NCI-H1694 (cell line): ENCODE measurements around the gene DPYD.
A peak's percentile ranks its signal among the peaks of the same experiment; 100 is the strongest.

Experiments used
- DNase-seq: peaks from one replicate; lab custom pipeline; 2025; lab: John Stamatoyannopoulos, UW

The DPYD gene

DNA sequence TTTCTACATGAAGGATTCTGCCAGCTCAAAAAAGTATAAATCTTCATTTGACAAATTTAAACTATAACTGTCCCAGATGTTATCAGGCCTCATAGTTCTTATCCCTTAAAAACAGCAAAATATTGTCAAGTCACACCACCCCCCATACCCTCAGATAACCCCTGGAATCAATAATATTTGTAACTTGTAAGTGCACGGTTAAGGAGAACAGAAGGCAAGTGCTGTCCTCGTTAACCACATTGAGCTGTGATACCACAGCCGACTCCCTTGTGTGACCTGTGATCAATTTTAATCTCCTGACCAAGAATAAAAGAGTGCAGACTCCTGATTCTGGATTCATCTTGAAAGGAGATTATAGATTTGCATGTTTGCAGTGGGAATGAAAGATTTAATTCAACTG is 310.7 kb downstream of the DPYD start:
- DNase-seq = no peak

DNA sequence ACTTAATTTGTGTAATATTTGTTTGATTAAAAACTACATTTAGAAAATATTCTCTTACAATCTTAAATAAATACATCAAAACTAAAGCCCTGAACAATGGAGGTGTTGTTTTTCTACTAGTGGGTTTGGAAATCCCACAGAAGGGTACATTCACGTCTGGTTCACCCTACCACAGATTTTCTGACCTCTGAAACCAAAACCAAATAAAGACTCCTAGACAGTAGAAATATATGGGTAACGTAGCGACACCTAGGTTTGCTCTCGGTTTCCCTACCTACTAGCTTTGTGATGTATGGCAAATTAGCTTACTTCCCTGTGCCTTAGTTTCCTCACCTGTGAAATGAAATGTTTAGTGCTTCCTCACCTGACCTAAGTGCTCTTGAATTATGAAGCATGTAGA is 312.6 kb downstream of the DPYD start:
- no peak for DNase-seq

- DNase-seq = no peak
Measured at GRCh38 chr1:97603776-97604175, 317.1 kb downstream of the DPYD start.

GRCh38 chr1:97603218-97603617 is 317.6 kb downstream of the DPYD start:
- DNase-seq = no peak

- no peak for DNase-seq
Measured at GRCh38 chr1:97599447-97599846, 321.4 kb downstream of the DPYD start.

DNA sequence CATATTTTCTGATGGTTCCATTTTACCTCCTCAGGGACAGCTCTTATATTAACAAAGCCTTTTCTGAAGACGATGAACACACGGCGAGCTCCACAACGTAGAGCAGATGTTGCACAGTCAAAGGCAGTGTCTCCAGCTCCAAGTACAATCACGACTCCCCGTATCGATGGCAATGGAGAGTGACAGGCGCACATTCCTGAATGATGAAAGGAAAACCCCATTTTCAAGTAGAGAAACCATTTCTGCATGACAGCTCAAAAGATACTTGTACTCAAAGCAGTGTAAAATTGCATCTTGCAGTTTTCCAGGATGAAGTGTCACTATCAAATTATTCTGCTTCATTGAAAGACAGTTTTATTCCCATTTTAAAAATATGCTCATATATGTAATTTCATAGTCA is 327.6 kb downstream of the DPYD start:
- no peak for DNase-seq

- DNase-seq = no peak
Measured at GRCh38 chr1:97588772-97589171, 332.1 kb downstream of the DPYD start.

- DNase-seq = no peak
Measured at GRCh38 chr1:97581614-97582051, 339.2 kb downstream of the DPYD start.

- no peak for DNase-seq
Measured at GRCh38 chr1:97577613-97578012, 343.2 kb downstream of the DPYD start.

DNA sequence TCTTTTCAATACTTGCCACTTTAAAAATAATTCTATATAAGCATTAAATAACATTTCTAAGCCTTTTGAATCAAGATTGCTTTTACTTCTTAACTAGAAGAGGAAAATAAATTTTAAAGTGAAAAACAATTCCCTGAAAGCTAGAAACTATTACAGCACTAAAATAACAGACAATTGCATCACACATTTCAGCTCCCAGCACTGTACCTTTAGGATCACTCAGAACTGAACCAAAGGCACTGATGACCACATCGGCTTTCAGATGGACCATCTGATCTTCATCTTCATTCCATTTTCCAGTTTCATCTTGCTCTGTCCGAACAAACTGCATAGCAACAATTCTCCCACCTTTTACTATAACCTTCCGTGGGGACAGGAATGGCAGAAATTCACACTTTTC is 347.3 kb downstream of the DPYD start:
- no peak for DNase-seq

GRCh38 chr1:97572561-97572960 is 348.3 kb downstream of the DPYD start:
- no peak for DNase-seq

DNA sequence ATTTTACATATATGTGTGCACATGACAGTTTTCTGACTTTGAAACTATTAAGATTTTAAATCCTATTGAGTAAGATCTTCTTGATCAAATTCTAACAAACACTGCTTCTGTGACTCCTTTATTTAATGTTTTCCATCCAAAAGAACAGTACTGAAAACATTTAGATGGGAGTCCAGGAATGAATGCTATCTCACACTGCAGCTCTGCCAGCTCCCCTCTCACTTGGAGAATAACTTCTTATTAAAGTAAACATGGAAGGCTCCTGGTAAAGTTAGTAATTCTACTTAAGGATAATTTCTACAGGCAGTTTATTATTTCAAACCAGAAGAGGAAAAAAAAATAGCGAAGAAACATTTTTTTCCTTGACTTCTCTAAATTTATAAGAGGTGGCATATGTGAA is 349.1 kb downstream of the DPYD start:
- no peak for DNase-seq

GRCh38 chr1:97570691-97571090 is 350.1 kb downstream of the DPYD start:
- no peak for DNase-seq

GRCh38 chr1:97567000-97567749 is 353.7 kb downstream of the DPYD start:
- no peak for DNase-seq

DNA sequence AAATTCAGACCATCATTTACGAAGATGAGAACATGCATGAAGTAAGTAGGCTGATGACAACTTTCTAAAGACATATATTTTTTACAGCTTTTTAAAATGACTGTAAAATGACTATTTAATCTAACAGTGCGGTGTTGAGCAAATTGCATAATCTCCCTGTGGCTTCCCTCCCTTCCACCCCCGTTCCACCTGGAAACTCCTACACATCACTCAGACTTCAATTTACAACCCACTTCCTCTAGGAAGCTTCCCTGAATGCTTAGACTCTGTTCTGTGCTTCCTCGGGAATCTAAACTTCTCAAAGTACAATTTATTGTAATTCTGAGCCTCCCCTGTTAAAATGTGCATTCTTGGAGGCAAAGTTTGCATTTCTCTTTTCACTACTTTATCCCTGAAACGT is 354.9 kb downstream of the DPYD start:
- DNase-seq = no peak

- no peak for DNase-seq
Measured at GRCh38 chr1:97563926-97564325, 356.9 kb downstream of the DPYD start.

DNA sequence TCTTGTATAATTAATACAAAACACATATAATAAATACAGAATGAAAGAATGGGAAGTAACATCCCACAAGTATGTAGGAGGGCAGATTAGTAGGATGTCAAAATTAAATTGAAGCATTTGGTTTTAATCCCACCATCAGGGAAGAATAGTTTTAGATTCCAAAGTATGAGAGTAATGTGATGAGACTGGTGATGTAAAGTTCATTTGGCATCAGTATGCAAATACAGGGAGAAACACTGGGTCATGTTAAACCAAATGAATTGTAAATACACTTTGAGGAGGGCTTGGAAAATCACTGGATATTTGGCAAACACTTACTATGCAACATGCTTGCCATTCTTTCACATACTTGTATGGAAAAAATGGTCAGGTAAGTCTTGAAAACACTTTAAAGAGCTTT is 358.8 kb downstream of the DPYD start:
- no peak for DNase-seq

GRCh38 chr1:97560714-97561113 is 360.1 kb downstream of the DPYD start:
- no peak for DNase-seq

DNA sequence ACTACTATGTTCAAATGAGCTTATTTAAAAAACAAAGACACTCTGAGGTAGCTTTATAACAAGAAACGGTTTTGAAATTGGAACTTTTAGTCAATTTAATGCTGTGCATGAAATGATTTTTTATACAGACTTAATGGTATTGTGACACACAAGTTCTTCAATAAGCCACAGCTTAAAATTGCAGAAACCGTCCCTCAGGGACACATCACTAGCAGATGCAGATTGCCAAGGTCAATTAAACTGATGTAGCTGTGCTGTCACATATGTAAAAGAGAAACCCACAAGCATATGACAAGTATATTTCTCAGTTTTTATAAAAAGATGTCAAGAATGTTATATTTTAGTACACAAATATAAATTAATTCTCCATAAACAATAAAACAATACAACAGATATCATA is 366.9 kb downstream of the DPYD start:
- DNase-seq = peak; percentile 57

DNA sequence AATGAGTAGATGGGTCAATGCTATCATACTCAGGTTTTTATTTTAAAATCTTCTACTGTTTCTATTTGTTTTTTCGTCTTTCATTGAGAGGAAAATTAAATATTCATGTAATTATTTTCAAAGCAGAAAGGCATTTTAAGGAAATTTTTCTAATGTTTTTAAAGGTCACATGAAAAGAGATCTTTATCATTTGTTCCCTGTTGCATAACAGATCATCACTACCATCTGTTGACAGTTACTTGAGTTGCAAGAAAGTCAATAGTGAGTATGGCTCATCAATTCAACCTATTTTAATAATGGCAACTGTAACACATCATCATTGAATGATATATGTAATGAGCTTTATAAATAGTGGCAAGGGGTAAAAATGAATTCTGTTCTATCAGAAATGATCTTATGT is 369.7 kb downstream of the DPYD start:
- DNase-seq = no peak

- DNase-seq = no peak
Measured at GRCh38 chr1:97545446-97545845, 375.4 kb downstream of the DPYD start.

GRCh38 chr1:97540346-97540888 is 380.4 kb downstream of the DPYD start:
- no peak for DNase-seq

DNA sequence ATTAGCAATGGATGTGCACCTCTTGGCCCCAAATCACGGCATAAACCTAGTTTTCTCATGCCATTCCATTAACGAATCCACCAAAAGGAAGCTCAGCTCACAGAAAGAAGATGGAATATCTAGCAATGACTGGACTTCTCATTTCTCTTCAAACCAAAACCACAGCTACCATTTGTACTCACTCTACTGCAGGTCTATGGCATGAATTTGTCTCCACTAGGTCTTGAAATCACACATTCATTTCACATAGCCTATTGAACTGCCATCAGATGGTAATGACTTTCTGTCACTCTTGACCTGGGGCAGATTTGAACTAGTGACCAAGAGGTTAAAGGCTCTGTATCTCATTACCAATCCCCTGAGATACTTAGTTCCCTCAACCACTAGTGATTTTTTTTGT is 382.7 kb downstream of the DPYD start:
- DNase-seq = no peak

DNA sequence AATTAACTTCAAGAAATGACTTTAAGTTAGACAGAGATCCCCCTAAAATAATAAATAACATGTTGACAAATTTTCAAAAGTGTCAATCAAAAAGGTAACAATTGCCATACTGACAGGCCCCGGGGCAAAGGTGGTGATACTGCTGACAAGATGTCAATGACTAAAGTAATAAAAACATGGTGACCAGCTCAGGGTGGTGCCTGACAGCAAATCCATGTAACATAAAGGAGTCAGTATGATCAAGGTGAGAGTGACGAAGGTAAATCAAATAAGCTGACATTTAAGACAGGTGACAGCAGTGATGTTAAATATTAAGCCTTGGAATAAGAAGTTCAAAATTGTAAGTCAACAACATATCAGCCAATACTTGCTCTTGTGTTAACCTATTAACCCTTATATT is 387.5 kb downstream of the DPYD start:
- no peak for DNase-seq
